ENCODE measurements around the gene BEST1.

- no peak for TF ChIP-seq GATA2 (IDR thresholded peaks at IDR 0.05; ENCODE audit: low read depth, low read length)
- no peak for TF ChIP-seq GATA3 (IDR thresholded peaks at IDR 0.05; ENCODE audit: low read depth, low read length)
These were observed 22.0 kb downstream of the BEST1 start for GRCh38 chr11:61972112-61972671.

All from SH-SY5Y (cell line).